T-helper 2 cell (primary cell): ENCODE results near the gene CARD19.
A peak's percentile ranks its signal among the peaks of the same experiment; 100 is the strongest.
"Not testable (repeated sequence)": the region's sequence is repeated elsewhere in the genome, so short reads cannot be mapped to it uniquely, and the experiment has no call there.

ENCODE experiments used
- DNase-seq, 5 experiments: peaks; one replicate each; pipeline versions ENCODE4 v3.0.0 to v3.0.0-alpha.2; 2012 to 2022

The CARD19 gene

GRCh38 chr9:93107825-93108161 lies 11.8 kb downstream of the CARD19 start:
- no peak for DNase-seq

GRCh38 chr9:93108291-93109041 lies 12.4 kb downstream of the CARD19 start:
- DNase-seq: peak in 2 of 5 experiments; percentile 30 to 80

DNA sequence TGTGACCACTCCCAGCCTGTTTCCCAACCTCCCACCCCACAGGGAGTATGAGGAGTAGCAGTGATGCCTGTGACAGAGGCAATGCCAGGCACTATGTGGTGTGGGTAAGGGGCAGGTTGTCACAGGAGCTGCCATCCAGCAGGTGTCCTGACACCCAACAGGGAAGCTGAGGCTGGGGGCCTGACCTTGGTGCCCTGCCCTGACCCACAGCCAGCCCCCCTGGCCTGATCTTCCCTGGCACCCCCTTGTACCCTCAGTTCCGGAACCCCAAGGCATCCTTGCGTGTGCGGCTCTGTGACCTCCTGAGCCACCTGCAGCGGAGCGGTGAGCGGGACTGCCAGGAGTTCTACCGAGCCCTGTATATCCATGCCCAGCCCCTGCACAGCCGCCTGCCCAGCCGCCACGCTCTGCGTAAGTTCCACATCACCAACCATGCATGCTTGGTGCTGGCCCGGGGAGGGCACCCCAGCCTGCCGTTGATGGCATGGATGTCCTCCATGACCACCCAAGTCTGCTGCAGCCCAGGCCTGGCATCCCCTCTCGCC lies 14.4 kb downstream of the CARD19 start:
- DNase-seq: no peak

GRCh38 chr9:93111001-93111370 lies 15.0 kb downstream of the CARD19 start:
- DNase-seq: no peak

GRCh38 chr9:93111371-93112115 lies 15.5 kb downstream of the CARD19 start:
- peak in 1 of 5 experiments; percentile 93 for DNase-seq

DNA sequence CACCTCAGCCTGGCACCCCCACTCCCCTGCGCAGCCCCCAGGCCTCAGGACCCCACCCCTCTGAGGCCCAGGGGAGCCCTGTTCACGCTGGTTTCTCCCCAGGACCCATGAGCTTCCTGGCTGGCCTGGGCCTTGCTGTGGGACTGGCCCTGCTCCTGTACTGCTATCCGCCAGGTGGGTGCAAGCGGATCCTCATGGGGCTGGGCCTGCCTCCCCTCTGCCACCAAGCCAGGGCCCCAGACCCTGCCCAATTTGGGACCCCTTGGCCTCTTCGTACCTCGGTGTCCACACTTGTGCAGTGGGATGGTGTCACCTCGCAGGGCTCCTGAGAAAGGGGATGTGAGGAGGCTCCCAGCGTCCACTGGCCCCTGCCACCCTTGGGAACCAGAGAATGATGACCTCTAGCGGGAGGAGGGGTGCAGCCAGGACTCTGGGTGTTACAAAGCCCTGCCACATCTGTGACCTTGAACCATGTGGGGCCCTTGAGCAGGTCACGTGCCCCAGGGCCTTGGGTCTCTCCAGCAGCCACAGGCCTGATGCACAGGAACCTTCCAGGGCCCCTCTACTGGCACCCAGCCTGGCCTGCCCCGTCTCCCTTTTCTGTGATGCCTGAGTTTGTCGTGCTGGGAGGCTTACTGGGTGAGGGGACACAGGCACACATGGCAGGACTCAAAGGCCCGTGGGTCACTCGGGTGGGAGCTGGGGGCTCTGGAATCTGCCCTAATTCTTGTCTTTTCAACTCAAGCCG lies 16.3 kb downstream of the CARD19 start:
- DNase-seq: peak in 1 of 5 experiments; percentile 1

- no peak for DNase-seq
Observed at GRCh38 chr9:93112864-93113389, 16.9 kb downstream of the CARD19 start.

GRCh38 chr9:93114169-93114983 lies 18.4 kb downstream of the CARD19 start:
- DNase-seq: peak in 1 of 5 experiments; percentile 4

- DNase-seq: no peak
Observed at GRCh38 chr9:93114984-93115335, 18.9 kb downstream of the CARD19 start.

- peak in 2 of 5 experiments; percentile 1 to 42 for DNase-seq
Observed at GRCh38 chr9:93115486-93116071, 19.6 kb downstream of the CARD19 start.

DNA sequence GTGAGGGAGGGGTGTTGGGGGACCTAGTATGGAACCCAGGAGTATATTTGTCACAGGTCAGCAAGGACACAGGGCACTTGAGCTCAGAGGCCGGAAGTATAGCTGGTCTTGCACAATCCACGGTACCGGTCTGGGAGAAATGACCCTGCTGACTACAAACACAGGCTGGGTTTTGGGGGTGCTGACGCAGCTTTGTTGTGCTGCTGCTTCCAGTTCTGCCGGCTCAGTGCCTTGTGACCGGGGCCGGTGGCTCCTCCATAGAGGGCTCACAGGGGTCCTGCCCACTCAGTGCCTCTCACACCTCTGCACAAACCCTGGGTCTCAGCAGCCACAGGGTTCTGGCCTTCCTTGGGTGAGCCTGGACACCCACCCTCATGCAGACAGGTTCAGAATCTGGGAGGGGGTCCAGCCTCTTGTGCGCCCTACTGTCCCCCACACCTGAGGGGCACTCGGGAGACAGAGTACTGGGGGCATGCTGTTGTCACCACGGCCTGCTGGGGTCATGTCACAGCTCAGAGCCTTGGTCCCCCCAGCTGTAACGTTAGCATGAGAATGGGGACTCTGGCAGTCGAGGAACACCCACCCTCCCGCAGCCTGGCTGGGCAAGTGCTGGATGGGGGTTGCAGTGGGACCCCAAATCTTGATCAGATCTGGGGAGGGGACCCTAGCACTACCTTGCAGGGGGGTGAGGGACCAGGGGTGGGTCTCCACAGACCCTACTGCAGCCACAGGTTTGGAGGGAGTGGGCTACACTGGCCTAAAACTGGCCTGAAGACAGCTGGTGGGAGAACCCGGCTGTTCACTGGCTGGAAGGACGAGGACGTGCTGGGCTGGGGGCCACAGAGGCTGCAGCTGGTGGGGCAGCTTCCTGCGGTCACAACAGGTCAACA lies 20.3 kb downstream of the CARD19 start:
- peak in 1 of 5 experiments; percentile 2 for DNase-seq

DNA sequence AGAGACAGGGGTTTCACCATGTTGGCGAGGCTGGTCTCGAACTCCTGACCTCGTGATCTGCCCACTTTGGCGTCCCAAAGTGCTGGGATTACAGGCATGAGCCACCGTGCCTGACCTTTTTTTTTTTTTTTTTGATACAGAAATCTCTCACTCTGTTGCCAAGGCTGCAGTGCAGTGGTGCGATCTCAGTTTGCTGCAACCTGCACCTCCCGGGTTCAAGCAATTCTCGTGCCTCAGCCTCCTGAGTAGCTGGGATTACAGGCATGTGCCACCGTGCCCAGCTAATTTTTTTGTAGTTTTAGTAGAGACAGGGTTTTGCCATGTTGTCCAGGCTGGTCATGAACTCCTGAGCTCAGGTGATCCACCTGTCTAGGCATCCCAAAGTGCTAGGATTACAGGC lies 21.5 kb downstream of the CARD19 start:
- DNase-seq: not testable (repeated sequence)

DNA sequence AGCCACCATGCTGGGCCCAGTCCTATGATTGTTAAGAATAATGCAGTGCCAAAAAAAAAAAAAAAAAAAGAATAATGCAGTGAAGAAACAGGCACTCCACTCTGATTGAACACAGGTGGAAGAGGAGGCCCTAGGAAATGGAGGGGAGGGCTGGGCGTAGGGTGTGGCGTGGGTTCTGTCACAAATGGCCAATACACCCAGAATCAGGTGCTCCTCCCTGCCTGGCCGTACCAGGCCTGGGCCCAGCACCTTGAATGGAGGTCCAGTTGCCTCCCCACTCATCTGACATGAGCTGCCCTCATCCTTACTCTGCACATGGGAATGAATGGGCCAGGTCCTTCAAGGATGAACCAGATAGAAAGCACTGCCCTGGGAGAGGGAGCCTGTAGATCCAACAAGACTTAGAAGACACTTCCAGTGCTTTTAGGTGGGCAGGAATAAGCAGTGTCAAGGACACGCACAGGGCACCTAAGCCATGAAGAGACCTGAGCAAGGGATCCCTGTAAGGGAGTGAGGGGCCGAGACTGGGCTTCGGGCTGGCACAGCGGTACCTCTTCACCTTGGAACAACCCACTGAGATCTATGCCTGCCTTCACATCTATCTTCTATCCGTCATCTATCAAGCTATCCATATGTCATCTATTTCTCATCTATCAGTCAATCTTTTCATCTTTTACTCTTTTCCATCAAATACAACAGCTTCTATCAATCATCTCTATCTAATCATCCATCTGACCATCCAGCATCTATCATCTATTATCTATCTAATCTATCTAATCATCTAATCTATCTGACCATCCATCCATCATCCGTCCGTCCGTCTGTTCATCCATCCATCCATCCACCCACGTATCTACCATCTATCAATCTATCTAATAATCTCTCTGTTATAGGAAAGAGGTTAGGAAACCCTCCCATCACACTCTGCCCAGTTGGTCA lies 22.2 kb downstream of the CARD19 start:
- DNase-seq: no peak

GRCh38 chr9:93118863-93119702 lies 23.1 kb downstream of the CARD19 start:
- no peak for DNase-seq

DNA sequence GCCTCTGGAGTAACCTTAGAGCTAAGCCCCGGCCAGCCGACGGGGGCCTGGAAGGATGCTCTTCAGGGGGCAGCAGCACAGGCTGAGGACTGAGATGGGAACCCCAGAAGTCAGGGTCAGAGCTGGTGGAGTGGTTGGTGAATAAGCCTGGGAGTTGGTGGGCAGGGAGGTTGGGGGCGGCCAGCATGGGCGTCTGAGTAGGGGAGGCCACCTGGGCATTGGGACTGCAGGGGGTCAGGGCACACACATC lies 23.6 kb downstream of the CARD19 start:
- DNase-seq: no peak

- DNase-seq: peak in 2 of 5 experiments; percentile 34 to 58
Observed at GRCh38 chr9:93119953-93120845, 24.2 kb downstream of the CARD19 start.

DNA sequence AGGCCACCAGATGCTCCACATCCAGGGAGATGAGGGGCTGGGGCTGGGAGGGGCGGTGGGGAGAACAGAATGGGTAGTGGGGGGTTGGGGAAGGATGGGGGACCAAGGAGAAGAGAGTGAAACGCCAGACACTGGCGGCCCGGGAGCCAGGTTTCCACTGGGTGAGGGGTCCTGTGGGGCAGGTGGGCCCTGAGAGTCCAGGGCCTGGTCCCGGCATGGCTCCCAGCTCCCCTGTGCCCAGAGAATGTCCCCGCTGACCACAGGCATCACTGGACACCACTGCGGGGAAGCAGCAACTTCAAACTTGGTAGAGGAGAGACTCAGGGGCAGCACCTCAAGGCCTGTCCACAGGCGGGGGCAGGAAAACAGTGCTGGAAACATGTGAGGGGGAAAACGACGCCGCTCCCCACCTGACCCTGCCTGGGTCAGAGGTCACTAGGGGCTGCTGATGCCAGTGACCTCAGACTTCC lies 24.9 kb downstream of the CARD19 start:
- no peak for DNase-seq
